ENCODE measurements around the gene NTN1. TPM values are rescaled to one million over a fixed set of nuclear protein-coding genes. Genes with fewer than 3 reads are reported as not detected.
A peak's percentile ranks its signal among the peaks of the same experiment; 100 is the strongest.

NTN1 gene
- total and polyA plus RNA-seq, 2 donors from 2014 or later = 1.8 TPM

DNA sequence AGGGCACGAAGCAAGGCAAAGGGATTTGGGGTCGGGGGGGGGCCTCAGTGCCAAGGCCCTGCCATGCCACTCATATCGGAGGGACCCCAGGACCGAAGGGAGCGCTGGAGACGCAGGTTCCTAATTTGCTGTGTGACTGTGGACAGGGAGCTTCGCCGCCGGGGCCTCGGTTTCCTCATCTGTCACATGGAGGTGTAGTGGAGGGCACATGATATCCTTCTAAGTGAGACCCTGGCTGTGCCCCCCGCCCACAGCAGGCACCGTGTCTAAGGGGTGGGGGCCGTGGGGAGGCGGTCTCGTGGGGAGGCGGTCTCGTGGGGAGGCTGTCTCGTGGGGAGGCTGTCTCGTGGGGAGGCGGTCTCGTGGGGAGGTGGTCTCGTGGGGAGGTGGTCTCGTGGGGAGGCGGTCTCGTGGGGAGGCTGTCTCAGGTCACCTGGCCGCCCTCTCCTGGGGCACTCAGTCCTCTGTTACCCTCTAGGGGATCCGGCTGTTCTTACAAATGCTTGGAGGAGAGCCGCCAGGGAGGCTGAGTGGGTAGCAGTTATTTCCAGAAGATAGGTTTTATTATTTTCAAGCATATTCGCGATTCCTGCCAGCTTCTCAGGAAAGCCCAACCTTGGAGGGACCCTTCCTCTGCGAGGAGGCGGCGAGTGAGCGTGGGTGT, 205.0 kb downstream of the NTN1 start:
- Histone ChIP-seq H3K4me1 (ENCODE audit: control insufficient read depth in 2 of 3, insufficient read depth in 2 of 3, low read depth in 1 of 3, low read length in 3 of 3) (no peaks in the 10 kb centered on the region), H3K9me3 (ENCODE audit: control insufficient read depth in 2 of 3, insufficient read depth in 1 of 3, low read length in 3 of 3) (no peaks in the 10 kb centered on the region), H3K36me3 (ENCODE audit: control insufficient read depth in 2 of 3, insufficient read depth in 3 of 3, low read length in 3 of 3) (no peaks in the 10 kb centered on the region), H3K9ac (ENCODE audit: low read length in 3 of 3) (no peak overlapping the region), H3K27ac (ENCODE audit: low read depth in 2 of 2, low read length in 2 of 2) (no peak overlapping the region), H3K4me3 (ENCODE audit: low read length in 3 of 3) (no peak overlapping the region), H3K27me3 (ENCODE audit: control insufficient read depth, insufficient read depth, low read length) (no peaks in the 10 kb centered on the region)
- intact Hi-C loops (cut with DNase I) = no loop called here
- no peak for TF ChIP-seq CTCF (IDR thresholded peaks at IDR 0.05; ENCODE audit: borderline replicate concordance, extremely low read depth, insufficient read depth)
- DNase-seq = peak in 1 of 5 donors; percentile 47
- no peak for FAIRE-seq

DNA sequence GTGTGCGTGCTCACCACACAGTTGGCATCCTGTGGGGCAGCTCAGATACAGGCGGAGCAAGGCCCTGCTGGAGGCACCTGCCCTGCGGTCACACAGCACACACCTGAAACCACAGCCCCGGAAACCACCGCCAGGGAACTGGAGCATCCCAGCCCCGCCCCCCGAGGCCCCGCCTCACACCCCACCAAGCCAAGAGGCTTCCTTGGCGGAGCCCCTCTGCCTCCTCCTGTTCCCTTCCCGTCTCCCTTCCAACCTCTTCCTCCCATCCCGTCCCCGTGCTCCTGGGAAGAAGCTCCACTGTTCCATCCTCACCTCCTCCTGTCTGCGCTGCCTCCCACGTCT, 205.5 kb downstream of the NTN1 start:
- FAIRE-seq = no peak
- no peak overlapping the region for H3K4me3 ChIP-seq (ENCODE audit: low read length in 3 of 3)

GRCh38 chr17:9227819-9228407, 206.6 kb downstream of the NTN1 start:
- no peaks in the 10 kb centered on the region for H3K4me1 ChIP-seq (ENCODE audit: control insufficient read depth in 2 of 3, insufficient read depth in 2 of 3, low read depth in 1 of 3, low read length in 3 of 3)
- no peak overlapping the region for H3K9ac ChIP-seq (ENCODE audit: low read length in 3 of 3)
- intact Hi-C loops (cut with DNase I) = no loop called here
- H3K27me3 ChIP-seq (ENCODE audit: control insufficient read depth, insufficient read depth, low read length) = no peaks in the 10 kb centered on the region
- H3K36me3 ChIP-seq (ENCODE audit: control insufficient read depth in 2 of 3, insufficient read depth in 3 of 3, low read length in 3 of 3) = no peaks in the 10 kb centered on the region
- no peaks in the 10 kb centered on the region for H3K9me3 ChIP-seq (ENCODE audit: control insufficient read depth in 2 of 3, insufficient read depth in 1 of 3, low read length in 3 of 3)
- FAIRE-seq (no peak), DNase-seq (no peak)
- H3K4me3 ChIP-seq (ENCODE audit: low read length in 3 of 3) = no peak overlapping the region
- no peak overlapping the region for H3K27ac ChIP-seq (ENCODE audit: low read depth in 2 of 2, low read length in 2 of 2)
- TF ChIP-seq CTCF (IDR thresholded peaks at IDR 0.05; ENCODE audit: borderline replicate concordance, extremely low read depth, insufficient read depth) = no peak

More for the DNA sequence above, 205.5 kb downstream of the NTN1 start:
- no peaks in the 10 kb centered on the region for H3K9me3 ChIP-seq (ENCODE audit: control insufficient read depth in 2 of 3, insufficient read depth in 1 of 3, low read length in 3 of 3)
- intact Hi-C loops (cut with DNase I) = no loop called here
- H3K4me1 ChIP-seq (ENCODE audit: control insufficient read depth in 2 of 3, insufficient read depth in 2 of 3, low read depth in 1 of 3, low read length in 3 of 3) = no peaks in the 10 kb centered on the region
- no peak overlapping the region for H3K9ac ChIP-seq (ENCODE audit: low read length in 3 of 3)
- no peak overlapping the region for H3K27ac ChIP-seq (ENCODE audit: low read depth in 2 of 2, low read length in 2 of 2)
- no peaks in the 10 kb centered on the region for H3K36me3 ChIP-seq (ENCODE audit: control insufficient read depth in 2 of 3, insufficient read depth in 3 of 3, low read length in 3 of 3)
- no peaks in the 10 kb centered on the region for H3K27me3 ChIP-seq (ENCODE audit: control insufficient read depth, insufficient read depth, low read length)
- peak in 1 of 5 donors; percentile 62 for DNase-seq
- TF ChIP-seq CTCF (IDR thresholded peaks at IDR 0.05; ENCODE audit: borderline replicate concordance, extremely low read depth, insufficient read depth) = no peak
